Kidney tubule cell (primary cell): ENCODE data around the gene ABCC4.

ENCODE experiments used
- DNase-seq: peaks from one replicate; pipeline ENCODE4 v3.0.0-alpha.2; 2018; ENCODE audit warnings: low spot score

Gene ABCC4

GRCh38 chr13:95156208-95156607 is 145.0 kb downstream of the ABCC4 start:
- DNase-seq, result no peak

GRCh38 chr13:95155504-95155903 is 145.7 kb downstream of the ABCC4 start:
- no peak for DNase-seq

GRCh38 chr13:95155093-95155492 is 146.2 kb downstream of the ABCC4 start:
- no peak for DNase-seq

GRCh38 chr13:95154413-95154886 is 146.8 kb downstream of the ABCC4 start:
- no peak for DNase-seq

- DNase-seq, result no peak
These were observed 147.4 kb downstream of the ABCC4 start for GRCh38 chr13:95153647-95154412.

- DNase-seq, result no peak
These were observed 149.2 kb downstream of the ABCC4 start for GRCh38 chr13:95151942-95152587.

- no peak for DNase-seq
These were observed 150.7 kb downstream of the ABCC4 start for GRCh38 chr13:95150555-95150954.

GRCh38 chr13:95146486-95146885 is 154.8 kb downstream of the ABCC4 start:
- DNase-seq, result no peak

- no peak for DNase-seq
These were observed 155.7 kb downstream of the ABCC4 start for GRCh38 chr13:95145587-95145986.

- DNase-seq, result no peak
These were observed 160.7 kb downstream of the ABCC4 start for GRCh38 chr13:95140502-95140901.

GRCh38 chr13:95138876-95139585 is 162.2 kb downstream of the ABCC4 start:
- no peak for DNase-seq

GRCh38 chr13:95137096-95137495 is 164.2 kb downstream of the ABCC4 start:
- peak; percentile 44 for DNase-seq

GRCh38 chr13:95136638-95137037 is 164.6 kb downstream of the ABCC4 start:
- DNase-seq, result no peak

GRCh38 chr13:95133498-95133897 is 167.8 kb downstream of the ABCC4 start:
- DNase-seq, result no peak

GRCh38 chr13:95129004-95129403 is 172.2 kb downstream of the ABCC4 start:
- no peak for DNase-seq

- peak; percentile 23 for DNase-seq
These were observed 173.1 kb downstream of the ABCC4 start for GRCh38 chr13:95128045-95128643.

GRCh38 chr13:95124959-95125358 is 176.3 kb downstream of the ABCC4 start:
- peak; percentile 46 for DNase-seq

GRCh38 chr13:95123726-95124125 is 177.5 kb downstream of the ABCC4 start:
- DNase-seq, result no peak

- DNase-seq, result no peak
These were observed 179.2 kb downstream of the ABCC4 start for GRCh38 chr13:95122063-95122462.

- peak; percentile 7 for DNase-seq
These were observed 179.7 kb downstream of the ABCC4 start for GRCh38 chr13:95121516-95121915.

- DNase-seq, result no peak
These were observed 180.6 kb downstream of the ABCC4 start for GRCh38 chr13:95120650-95121049.

- no peak for DNase-seq
These were observed 182.5 kb downstream of the ABCC4 start for GRCh38 chr13:95118541-95119324.
